Fibroblast of the aortic adventitia (primary cell): ENCODE data around the gene TEX35. TPM values are rescaled to one million over a fixed set of nuclear protein-coding genes. Genes with fewer than 3 reads are reported as not detected.

Experiments
- DNase-seq: peaks from one replicate; pipeline ENCODE4 v3.0.0-alpha.2; 2010; ENCODE audit warnings: low read depth
- H3K4me3 ChIP-seq: 2 replicates; pipeline ENCODE4 v1.5.1; 2011; ENCODE audit warnings: low read depth, mild to moderate bottlenecking, control low read depth, low read length, moderate library complexity
- CTCF ChIP-seq: IDR thresholded peaks from 2 replicates; pipeline ENCODE4 v1.5.1; 2011; ENCODE audit warnings: mild to moderate bottlenecking, low read length, control low read depth, inconsistent platforms; ENCODE audit not compliant: insufficient read depth
- total RNA-seq: library from RNA; depleted of rRNA; stranded (reverse); fragments of >200 nt; gene quantifications from 2 replicates; pipeline ENCODE4 v1.2.3, GENCODE V29; 2012; ENCODE audit warnings: low replicate concordance

The TEX35 gene
- total RNA-seq, 1 donor: not detected

- no peak for DNase-seq
- TF ChIP-seq CTCF: no peak
- no peak overlapping the region for H3K4me3 ChIP-seq
Observed at GRCh38 chr1:178560871-178561376, 48.0 kb downstream of the TEX35 start.

- no peak overlapping the region for H3K4me3 ChIP-seq
- no peak for DNase-seq
- TF ChIP-seq CTCF: no peak
Observed at GRCh38 chr1:178563099-178563820, 50.4 kb downstream of the TEX35 start.

- peak; percentile 71 for DNase-seq
- H3K4me3 ChIP-seq: no peak overlapping the region
- TF ChIP-seq CTCF: no peak
Observed at GRCh38 chr1:178564086-178564782, 51.3 kb downstream of the TEX35 start.

GRCh38 chr1:178564783-178565180 lies 51.9 kb downstream of the TEX35 start:
- no peak overlapping the region for H3K4me3 ChIP-seq
- TF ChIP-seq CTCF: no peak
- DNase-seq: no peak

GRCh38 chr1:178565586-178565985 lies 52.7 kb downstream of the TEX35 start:
- no peak for TF ChIP-seq CTCF
- H3K4me3 ChIP-seq: no peak overlapping the region
- DNase-seq: no peak

GRCh38 chr1:178566187-178566586 lies 53.3 kb downstream of the TEX35 start:
- DNase-seq: peak; percentile 18
- H3K4me3 ChIP-seq: no peak overlapping the region
- no peak for TF ChIP-seq CTCF
